HG02678 (cell line): ENCODE data around the gene CRIM1.
A peak's percentile ranks its signal among the peaks of the same experiment; 100 is the strongest.

Experiments used
- ATAC-seq: cut with Tn5 transposase; IDR thresholded peaks from one replicate; pipeline ENCODE4 v1.9.1; 2021; ENCODE audit warnings: mild to moderate bottlenecking, moderate library complexity; ENCODE audit not compliant: unreplicated experiment

CRIM1 gene

GRCh38 chr2:36450466-36451196 is 95.1 kb downstream of the CRIM1 start:
- no peak for ATAC-seq

GRCh38 chr2:36451512-36451911 is 95.9 kb downstream of the CRIM1 start:
- ATAC-seq = no peak

GRCh38 chr2:36452260-36452659 is 96.7 kb downstream of the CRIM1 start:
- no peak for ATAC-seq

- no peak for ATAC-seq
Observed at GRCh38 chr2:36453652-36454051, 98.1 kb downstream of the CRIM1 start.

- ATAC-seq = no peak
Observed at GRCh38 chr2:36455011-36455410, 99.4 kb downstream of the CRIM1 start.

GRCh38 chr2:36455788-36456187 is 100.2 kb downstream of the CRIM1 start:
- no peak for ATAC-seq

GRCh38 chr2:36456227-36457175 is 100.9 kb downstream of the CRIM1 start:
- no peak for ATAC-seq

GRCh38 chr2:36458106-36458505 is 102.5 kb downstream of the CRIM1 start:
- no peak for ATAC-seq

GRCh38 chr2:36459725-36460137 is 104.2 kb downstream of the CRIM1 start:
- no peak for ATAC-seq

GRCh38 chr2:36461039-36461681 is 105.6 kb downstream of the CRIM1 start:
- peak; percentile 62 for ATAC-seq

GRCh38 chr2:36462311-36462935 is 106.8 kb downstream of the CRIM1 start:
- ATAC-seq = no peak

GRCh38 chr2:36463365-36463764 is 107.8 kb downstream of the CRIM1 start:
- ATAC-seq = no peak

GRCh38 chr2:36464006-36464721 is 108.6 kb downstream of the CRIM1 start:
- no peak for ATAC-seq

- no peak for ATAC-seq
Observed at GRCh38 chr2:36466135-36466534, 110.6 kb downstream of the CRIM1 start.

GRCh38 chr2:36468463-36469105 is 113.0 kb downstream of the CRIM1 start:
- no peak for ATAC-seq

GRCh38 chr2:36469106-36469477 is 113.5 kb downstream of the CRIM1 start:
- ATAC-seq = no peak

- no peak for ATAC-seq
Observed at GRCh38 chr2:36469710-36470109, 114.1 kb downstream of the CRIM1 start.

- no peak for ATAC-seq
Observed at GRCh38 chr2:36473230-36473629, 117.7 kb downstream of the CRIM1 start.

- no peak for ATAC-seq
Observed at GRCh38 chr2:36476411-36476810, 120.8 kb downstream of the CRIM1 start.

- ATAC-seq = peak; percentile 46
Observed at GRCh38 chr2:36477315-36477714, 121.7 kb downstream of the CRIM1 start.
